Measurements from ENCODE around the gene MED15. TPM values are rescaled to one million over a fixed set of nuclear protein-coding genes. Genes with fewer than 3 reads are reported as not detected.

MED15 gene
- total and polyA plus RNA-seq, 2 of the 8 experiments (the other 6 are each of a cell fraction or from before 2014, with no cell fraction given): 28.3 to 57.1 TPM

GRCh38 chr22:20510811-20511577 is 3.6 kb downstream of the MED15 start:
- Histone ChIP-seq H3K4me2 (ENCODE audit: insufficient read depth in 1 of 2, low read depth in 2 of 2, low read length in 2 of 2) (no peak overlapping the region; a peak in 1 of 4 replicates), H4K20me1 (replicated peaks in 1 of 2; ENCODE audit: control insufficient read depth in 1 of 2, insufficient read depth in 2 of 2, low read length in 2 of 2) (peaks cover 5 to 15% of the 10 kb centered on the region in 2 experiments)
- no peak for FAIRE-seq
- TF ChIP-seq RNF2 (IDR thresholded peaks at IDR 0.05; ENCODE audit: borderline replicate concordance, low read depth, low read length, missing control alignments, poor library complexity, severe bottlenecking): no peak
- no peak for TF ChIP-seq RBBP5 (IDR thresholded peaks at IDR 0.05; ENCODE audit: borderline replicate concordance, low read depth, low read length)
- TF ChIP-seq GABPA (IDR thresholded peaks at IDR 0.05; ENCODE audit: borderline replicate concordance, insufficient read depth, low read length): no peak
- TF ChIP-seq TAF1 (IDR thresholded peaks at IDR 0.05; ENCODE audit: low read depth, low read length): no peak
- no peak for TF ChIP-seq EP300 (IDR thresholded peaks at IDR 0.05; ENCODE audit: borderline replicate concordance in 1 of 2, low read depth in 2 of 2, low read length in 2 of 2)
- no peak for TF ChIP-seq RAD21 (IDR thresholded peaks at IDR 0.05 in 1 of 2, conservative IDR thresholded peaks at IDR 0.05 in 1 of 2; ENCODE audit: low read depth in 2 of 2, low read length in 2 of 2)
- TF ChIP-seq CBX5 (IDR thresholded peaks at IDR 0.05; ENCODE audit: low read depth, low read length): no peak
- TF ChIP-seq ZNF274 (IDR thresholded peaks at IDR 0.05; ENCODE audit: borderline replicate concordance, extremely low read depth, low read length): no peak
- no peak for TF ChIP-seq TBP (IDR thresholded peaks at IDR 0.05; ENCODE audit: low read depth, low read length)
- no peak for TF ChIP-seq KDM4A (IDR thresholded peaks at IDR 0.05; ENCODE audit: low read depth, low read length, severe bottlenecking)
- no peak for TF ChIP-seq BRCA1 (IDR thresholded peaks at IDR 0.05; ENCODE audit: low read depth, low read length)

More at GRCh38 chr22:20510811-20511577, 3.6 kb downstream of the MED15 start:
- Histone ChIP-seq H3K4me3 (ENCODE audit: extremely low read depth in 1 of 4, insufficient read depth in 2 of 4, low read depth in 3 of 4, low read length in 4 of 4) (no peak overlapping the region), H3K9ac (replicated peaks in 1 of 4; ENCODE audit: extremely low read depth in 1 of 4, low read depth in 3 of 4, low read length in 3 of 4) (no peak overlapping the region), H4K8ac (ENCODE audit: extremely low read depth, insufficient read depth, low read length) (no peak overlapping the region), H3K27ac (ENCODE audit: low read depth, low read length) (no peak overlapping the region), H3K27me3 (replicated peaks in 1 of 4; ENCODE audit: control insufficient read depth in 3 of 4, extremely low read depth in 1 of 4, insufficient read depth in 3 of 4, low read length in 3 of 4) (no peaks in the 10 kb centered on the region), H3K4me1 (replicated peaks in 1 of 4; ENCODE audit: control insufficient read depth in 3 of 4, insufficient read depth in 4 of 4, low read length in 3 of 4) (peaks cover 2 to 8% (median 5%) of the 10 kb centered on the region in 4 experiments; a peak in 5 of 7 replicates), H2BK120ac (replicated peaks; ENCODE audit: low read depth, low read length) (no peak overlapping the region), H4K91ac (replicated peaks; ENCODE audit: insufficient read length, low read length) (no peak overlapping the region), H3K4ac (replicated peaks; ENCODE audit: insufficient read length, low read depth, low read length) (no peak overlapping the region), H2BK20ac (ENCODE audit: low read length) (no peak overlapping the region), H2AK5ac (ENCODE audit: low read depth, low read length) (no peak overlapping the region), H3K79me2 (ENCODE audit: control insufficient read depth in 1 of 2, insufficient read depth in 2 of 2, low read length in 2 of 2) (peaks cover 13 to 66% of the 10 kb centered on the region in 2 experiments), H3K14ac (ENCODE audit: insufficient read length) (no peak overlapping the region), H3K23ac (ENCODE audit: insufficient read length) (no peak overlapping the region), H2BK15ac (ENCODE audit: low read length) (no peak overlapping the region), H3K36me3 (ENCODE audit: control insufficient read depth in 2 of 4, insufficient read depth in 4 of 4, low read length in 3 of 4) (no peaks in the 10 kb centered on the region), H4K5ac (ENCODE audit: insufficient read length, low read depth, low read length) (no peak overlapping the region), H2AFZ (ENCODE audit: low read length) (no peak overlapping the region), H2BK5ac (ENCODE audit: low read depth, low read length) (no peak overlapping the region; the same call in 1 of the 2 replicates), H2BK12ac (ENCODE audit: low read depth, low read length) (no peak overlapping the region), H3K9me3 (ENCODE audit: insufficient read depth in 2 of 2, low read depth in 1 of 2, low read length in 1 of 2) (no peaks in the 10 kb centered on the region), H3K18ac (ENCODE audit: extremely low read depth, low read length) (no peak overlapping the region), H3K23me2 (ENCODE audit: low read depth, low read length) (peaks cover 9% of the 10 kb centered on the region), H3K79me1 (ENCODE audit: low read depth, low read length) (peaks cover 26% of the 10 kb centered on the region), H3K56ac (replicated peaks; ENCODE audit: insufficient read length, low read depth, low read length) (no peak overlapping the region)
- WGBS, 2 experiments (ENCODE audit: extremely low coverage in 1 of 2, insufficient coverage in 1 of 2, insufficient read length in 1 of 2, insufficient replicate concordance in 2 of 2, low coverage in 1 of 2, low lambda C conversion rate in 2 of 2, missing lambda C conversion rate in 1 of 2): 92% methylated on average over 10 of the region's 10 CpGs; no CpG with 5 or more reads in 1 of the 2 experiments
- CTCF ChIA-PET (ENCODE audit: partially characterized antibody): interaction anchor here (1.0 to 2.1 kb wide), 4 partner anchors 9 to 53 kb away, joined by 3 to 9 read pairs (median 5); no protein-coding TSS in a partner anchor
- POLR2A ChIA-PET (ENCODE audit: partially characterized antibody): interaction anchor here (0.6 to 3.7 kb wide), 5 partner anchors 7 to 22 kb away, joined by 3 to 14 read pairs (median 4); no protein-coding TSS in a partner anchor
- no peak for DNase-seq (ENCODE audit: low read depth in 1 of 2, low spot score in 2 of 2)

All from H1 (cell line).